GM19452 (cell line): ENCODE results near the gene CD79A.

Experiments
- ATAC-seq: cut with Tn5 transposase; IDR thresholded peaks from one replicate; pipeline ENCODE4 v1.9.1; 2021; ENCODE audit not compliant: unreplicated experiment

Gene CD79A

GRCh38 chr19:41883463-41883820, 6.4 kb downstream of the CD79A start:
- ATAC-seq, result no peak

- peak; percentile 69 for ATAC-seq
Measured at GRCh38 chr19:41883821-41884733, 7.0 kb downstream of the CD79A start.

GRCh38 chr19:41886761-41887710, 10.0 kb downstream of the CD79A start:
- no peak for ATAC-seq

GRCh38 chr19:41887711-41888382, 10.8 kb downstream of the CD79A start:
- ATAC-seq, result no peak

GRCh38 chr19:41888926-41889325, 11.8 kb downstream of the CD79A start:
- no peak for ATAC-seq

- no peak for ATAC-seq
Measured at GRCh38 chr19:41889896-41890295, 12.8 kb downstream of the CD79A start.

GRCh38 chr19:41890936-41891335, 13.9 kb downstream of the CD79A start:
- no peak for ATAC-seq

- ATAC-seq, result no peak
Measured at GRCh38 chr19:41892173-41892902, 15.3 kb downstream of the CD79A start.

- ATAC-seq, result no peak
Measured at GRCh38 chr19:41893899-41894298, 16.8 kb downstream of the CD79A start.

GRCh38 chr19:41894350-41894749, 17.3 kb downstream of the CD79A start:
- no peak for ATAC-seq

GRCh38 chr19:41895745-41896580, 18.9 kb downstream of the CD79A start:
- ATAC-seq, result no peak

GRCh38 chr19:41896581-41896942, 19.5 kb downstream of the CD79A start:
- ATAC-seq, result no peak

- no peak for ATAC-seq
Measured at GRCh38 chr19:41897181-41897580, 20.1 kb downstream of the CD79A start.

- ATAC-seq, result no peak
Measured at GRCh38 chr19:41897820-41898219, 20.7 kb downstream of the CD79A start.

GRCh38 chr19:41898235-41898634, 21.2 kb downstream of the CD79A start:
- ATAC-seq, result no peak

GRCh38 chr19:41901707-41902360, 24.8 kb downstream of the CD79A start:
- ATAC-seq, result no peak

GRCh38 chr19:41902594-41902993, 25.5 kb downstream of the CD79A start:
- ATAC-seq, result no peak

GRCh38 chr19:41903193-41903953, 26.3 kb downstream of the CD79A start:
- ATAC-seq, result no peak
